OCI-LY3 (cell line): ENCODE results near the gene CACNA2D3.

ENCODE experiments used
- EZH2phosphoT487 ChIP-seq: fragments of 200-600 bp; shearing (Covaris generic); IDR thresholded peaks from 2 replicates; pipeline ENCODE4 v1.6.1; 2018; ENCODE audit warnings: antibody characterized with exemption, mixed run types, low read depth
- TF ChIP-seq, protein P1 (sequence below): fragments of 200-600, 300-600 bp; sonication (generic); IDR thresholded peaks from 2 replicates; pipeline ENCODE4 v1.5.1; 2014; ENCODE audit warnings: antibody characterized with exemption, low read length, low read depth

- TF ChIP-seq, protein P1, sequence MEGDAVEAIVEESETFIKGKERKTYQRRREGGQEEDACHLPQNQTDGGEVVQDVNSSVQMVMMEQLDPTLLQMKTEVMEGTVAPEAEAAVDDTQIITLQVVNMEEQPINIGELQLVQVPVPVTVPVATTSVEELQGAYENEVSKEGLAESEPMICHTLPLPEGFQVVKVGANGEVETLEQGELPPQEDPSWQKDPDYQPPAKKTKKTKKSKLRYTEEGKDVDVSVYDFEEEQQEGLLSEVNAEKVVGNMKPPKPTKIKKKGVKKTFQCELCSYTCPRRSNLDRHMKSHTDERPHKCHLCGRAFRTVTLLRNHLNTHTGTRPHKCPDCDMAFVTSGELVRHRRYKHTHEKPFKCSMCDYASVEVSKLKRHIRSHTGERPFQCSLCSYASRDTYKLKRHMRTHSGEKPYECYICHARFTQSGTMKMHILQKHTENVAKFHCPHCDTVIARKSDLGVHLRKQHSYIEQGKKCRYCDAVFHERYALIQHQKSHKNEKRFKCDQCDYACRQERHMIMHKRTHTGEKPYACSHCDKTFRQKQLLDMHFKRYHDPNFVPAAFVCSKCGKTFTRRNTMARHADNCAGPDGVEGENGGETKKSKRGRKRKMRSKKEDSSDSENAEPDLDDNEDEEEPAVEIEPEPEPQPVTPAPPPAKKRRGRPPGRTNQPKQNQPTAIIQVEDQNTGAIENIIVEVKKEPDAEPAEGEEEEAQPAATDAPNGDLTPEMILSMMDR = no peak
- TF ChIP-seq EZH2phosphoT487 = no peak
Observed at GRCh38 chr3:54772051-54772450, 649.7 kb downstream of the CACNA2D3 start.
